H1 (cell line): ENCODE data around the gene ACOX1. TPM values are rescaled to one million over a fixed set of nuclear protein-coding genes. Genes with fewer than 3 reads are reported as not detected.

Experiments
- CTCF ChIA-PET: fragments of 300-600 bp; sonication (Branson Sonifier 250); formaldehyde crosslinking; loops from one replicate; lab custom pipeline; 2021; ENCODE audit not compliant: partially characterized antibody; lab: Charles Lee
- POLR2A ChIA-PET: fragments of 300-600 bp; sonication (Branson Sonifier 250); formaldehyde crosslinking; loops from one replicate; lab custom pipeline; 2021; ENCODE audit warnings: inconsistent platforms; ENCODE audit not compliant: partially characterized antibody; lab: Charles Lee
- DNase-seq, 2 experiments: peaks; one replicate each; pipeline versions ENCODE4 v3.0.0 to v3.0.0-alpha.2; 2010 to 2022; ENCODE audit warnings: low spot score in 2 of 2, low read depth in 1 of 2, mixed read lengths in 1 of 2
- FAIRE-seq: peaks from 2 replicates; lab custom pipeline; 2011; peaks lifted over from hg19 to GRCh38; lab: Jason Lieb, UNC
- H2AFZ ChIP-seq: 2 replicates; pipeline ENCODE4 v1.8.1; 2012; ENCODE audit warnings: low read length, inconsistent platforms
- H2AK5ac ChIP-seq: 2 replicates; pipeline ENCODE4 v1.6.1; 2013; ENCODE audit warnings: low read depth, low read length
- H2BK120ac ChIP-seq: replicated peaks from 2 replicates; pipeline ENCODE3; 2013; ENCODE audit warnings: low read depth, low read length, inconsistent platforms
- H2BK12ac ChIP-seq: 2 replicates; pipeline ENCODE4 v1.6.1; 2013; ENCODE audit warnings: low read depth, low read length
- H2BK15ac ChIP-seq: 2 replicates; pipeline ENCODE4 v1.6.1; 2013; ENCODE audit warnings: low read length
- H2BK20ac ChIP-seq: 2 replicates; pipeline ENCODE4 v1.6.1; 2013; ENCODE audit warnings: low read length
- H2BK5ac ChIP-seq: 2 replicates; pipeline ENCODE4 v1.6.1; 2013; ENCODE audit warnings: low read depth, low read length
- H3K14ac ChIP-seq: 2 replicates; pipeline ENCODE4 v1.6.1; 2013; ENCODE audit warnings: inconsistent platforms; ENCODE audit not compliant: insufficient read length
- H3K18ac ChIP-seq: 2 replicates; pipeline ENCODE4 v1.6.1; 2013; ENCODE audit warnings: low read length; ENCODE audit errors: extremely low read depth
- H3K23ac ChIP-seq: 2 replicates; pipeline ENCODE4 v1.6.1; 2013; ENCODE audit warnings: inconsistent platforms; ENCODE audit not compliant: insufficient read length
- H3K23me2 ChIP-seq: 2 replicates; pipeline ENCODE4 v1.6.1; 2013; ENCODE audit warnings: low read depth, low read length
- H3K27ac ChIP-seq: 2 replicates; pipeline ENCODE4 v1.6.1; 2011; ENCODE audit warnings: low read depth, low read length, inconsistent platforms
- H3K27me3 ChIP-seq, 4 experiments: replicated peaks in 1 of 4; 1 replicate in 1 of 4; 2 replicates in 3 of 4; pipeline versions ENCODE4 v1.6.1 to v1.8.1; 2011 to 2013; ENCODE audit warnings: low read length in 3 of 4, mild to moderate bottlenecking in 3 of 4, inconsistent platforms in 2 of 4, mixed read lengths in 2 of 4, moderate library complexity in 1 of 4; ENCODE audit not compliant: control insufficient read depth in 3 of 4, insufficient read depth in 3 of 4; ENCODE audit errors: extremely low read depth in 1 of 4
- H3K36me3 ChIP-seq, 4 experiments: 2 replicates each; pipeline versions ENCODE4 v1.6.1 to v1.8.1; 2011 to 2013; ENCODE audit warnings: mild to moderate bottlenecking in 4 of 4, low read length in 3 of 4, moderate library complexity in 2 of 4, control low read depth in 1 of 4, inconsistent platforms in 1 of 4; ENCODE audit not compliant: insufficient read depth in 4 of 4, control insufficient read depth in 2 of 4
- H3K4ac ChIP-seq: replicated peaks from 2 replicates; pipeline ENCODE3; 2013; ENCODE audit warnings: low read length, low read depth, mixed read lengths, inconsistent platforms; ENCODE audit not compliant: insufficient read length
- H3K4me1 ChIP-seq, 4 experiments: replicated peaks in 1 of 4; 1 replicate in 1 of 4; 2 replicates in 3 of 4; pipeline versions ENCODE4 v1.6.1 to v1.8.1; 2011 to 2013; ENCODE audit warnings: low read length in 3 of 4, inconsistent platforms in 2 of 4, mixed read lengths in 1 of 4; ENCODE audit not compliant: insufficient read depth in 4 of 4, control insufficient read depth in 3 of 4
- H3K4me2 ChIP-seq, 2 experiments: 2 replicates each; pipeline versions ENCODE4 v1.6.1 to v1.8.1; 2011 to 2013; ENCODE audit warnings: low read depth in 2 of 2, low read length in 2 of 2, control low read depth in 1 of 2, inconsistent platforms in 1 of 2, mild to moderate bottlenecking in 1 of 2; ENCODE audit not compliant: insufficient read depth in 1 of 2
- H3K4me3 ChIP-seq, 4 experiments: fragments of 200-600, 300-600 bp in 1 of 4; sonication (generic), shearing (Covaris generic), sonication (Bioruptor Twin) in 1 of 4; 2 replicates each; pipeline versions ENCODE4 v1.5.1 to v1.8.1; 2011 to 2016; ENCODE audit warnings: low read length in 4 of 4, low read depth in 3 of 4, control low read depth in 2 of 4, inconsistent platforms in 2 of 4, mild to moderate bottlenecking in 2 of 4, mixed read lengths in 1 of 4, moderate library complexity in 1 of 4; ENCODE audit not compliant: insufficient read depth in 2 of 4; ENCODE audit errors: extremely low read depth in 1 of 4
- H3K56ac ChIP-seq: replicated peaks from 2 replicates; pipeline ENCODE3; 2013; ENCODE audit warnings: low read depth, mild to moderate bottlenecking, mixed read lengths, low read length, inconsistent platforms; ENCODE audit not compliant: insufficient read length
- H3K79me1 ChIP-seq: 2 replicates; pipeline ENCODE4 v1.6.1; 2013; ENCODE audit warnings: low read depth, low read length, control low read depth
- H3K79me2 ChIP-seq, 2 experiments: 2 replicates each; pipeline versions ENCODE4 v1.6.1 to v1.8.1; 2012 to 2013; ENCODE audit warnings: low read length in 2 of 2, mild to moderate bottlenecking in 2 of 2, inconsistent platforms in 1 of 2; ENCODE audit not compliant: insufficient read depth in 2 of 2, control insufficient read depth in 1 of 2
- H3K9ac ChIP-seq, 4 experiments: replicated peaks in 1 of 4; 1 replicate in 1 of 4; 2 replicates in 3 of 4; pipeline versions ENCODE4 v1.6.1 to v1.8.1; 2011 to 2013; ENCODE audit warnings: low read depth in 3 of 4, low read length in 3 of 4, control low read depth in 2 of 4, mild to moderate bottlenecking in 2 of 4, moderate library complexity in 2 of 4, inconsistent platforms in 1 of 4; ENCODE audit errors: extremely low read depth in 1 of 4
- H3K9me3 ChIP-seq, 2 experiments: 2 replicates each; pipeline versions ENCODE4 v1.6.1 to v1.8.1; 2012 to 2013; ENCODE audit warnings: mild to moderate bottlenecking in 2 of 2, moderate library complexity in 2 of 2, control low read depth in 1 of 2, inconsistent platforms in 1 of 2, low read depth in 1 of 2, low read length in 1 of 2, mixed read lengths in 1 of 2; ENCODE audit not compliant: insufficient read depth in 2 of 2
- H4K20me1 ChIP-seq, 2 experiments: replicated peaks in 1 of 2; 2 replicates each; pipeline versions ENCODE3 to v1.8.1; 2011 to 2013; ENCODE audit warnings: inconsistent platforms in 2 of 2, low read length in 2 of 2, mild to moderate bottlenecking in 1 of 2; ENCODE audit not compliant: insufficient read depth in 2 of 2, control insufficient read depth in 1 of 2
- H4K5ac ChIP-seq: 2 replicates; pipeline ENCODE4 v1.6.1; 2013; ENCODE audit warnings: low read length, low read depth, mixed read lengths, inconsistent platforms; ENCODE audit not compliant: insufficient read length
- H4K8ac ChIP-seq: 2 replicates; pipeline ENCODE4 v1.8.0; 2013; ENCODE audit warnings: mild to moderate bottlenecking, moderate library complexity, low read length, inconsistent platforms; ENCODE audit not compliant: insufficient read depth; ENCODE audit errors: extremely low read depth
- H4K91ac ChIP-seq: replicated peaks from 2 replicates; pipeline ENCODE3; 2013; ENCODE audit warnings: low read length, mixed read lengths, inconsistent platforms; ENCODE audit not compliant: insufficient read length
- CTBP2 ChIP-seq: IDR thresholded peaks from 2 replicates; pipeline ENCODE4 v1.7.0; 2011; ENCODE audit warnings: borderline replicate concordance, mild to moderate bottlenecking, moderate library complexity, mixed read lengths, low read length; ENCODE audit not compliant: insufficient read depth, insufficient read length
- EGR1 ChIP-seq: IDR thresholded peaks from 2 replicates; pipeline ENCODE4 v1.6.1; 2011; ENCODE audit warnings: low read depth, low read length, borderline replicate concordance
- GABPA ChIP-seq: IDR thresholded peaks from 2 replicates; pipeline ENCODE4 v1.6.1; 2011; ENCODE audit warnings: mild to moderate bottlenecking, low read length, moderate library complexity, borderline replicate concordance; ENCODE audit not compliant: insufficient read depth
- NRF1 ChIP-seq: IDR thresholded peaks from 2 replicates; pipeline ENCODE4 v1.6.1; 2011; ENCODE audit warnings: mild to moderate bottlenecking, low read depth, low read length, improper control_type of control experiment
- PHF8 ChIP-seq: fragments of 200-600 bp; sonication (generic); conservative IDR thresholded peaks from 2 replicates; pipeline ENCODE4 v1.7.1; 2012; ENCODE audit warnings: low read depth, mild to moderate bottlenecking, inconsistent platforms, low read length, moderate library complexity
- POU5F1 ChIP-seq: IDR thresholded peaks from 2 replicates; pipeline ENCODE4 v1.6.1; 2011; ENCODE audit warnings: low read depth, mild to moderate bottlenecking, low read length, moderate library complexity
- SAP30 ChIP-seq: fragments of 300-600 bp; sonication (generic); IDR thresholded peaks from 2 replicates; pipeline ENCODE4 v1.7.1; 2012; ENCODE audit warnings: low read length, moderate library complexity, mild to moderate bottlenecking, inconsistent platforms; ENCODE audit not compliant: insufficient read depth, insufficient replicate concordance
- SIRT6 ChIP-seq: IDR thresholded peaks from one replicate; pipeline ENCODE4 v1.7.1; 2012; ENCODE audit warnings: low read length, inconsistent platforms
- SIX5 ChIP-seq: IDR thresholded peaks from 2 replicates; pipeline ENCODE4 v1.6.1; 2011; ENCODE audit warnings: mild to moderate bottlenecking, low read depth, low read length
- TAF1 ChIP-seq: IDR thresholded peaks from 2 replicates; pipeline ENCODE4 v1.6.1; 2011; ENCODE audit warnings: mild to moderate bottlenecking, low read depth, low read length
- TBP ChIP-seq: IDR thresholded peaks from 2 replicates; pipeline ENCODE4 v1.6.1; 2011; ENCODE audit warnings: low read depth, low read length, improper control_type of control experiment
- TEAD4 ChIP-seq: IDR thresholded peaks from 2 replicates; pipeline ENCODE4 v1.6.1; 2012; ENCODE audit warnings: low read depth, low read length, inconsistent platforms, mixed read lengths
- WGBS, 2 experiments: shearing (Covaris generic) in 1 of 2; methylation state at CpG; one replicate each; pipeline versions ENCODE4 v1.1.6 to v1.1.7; 2013 to 2015; ENCODE audit warnings: low lambda C conversion rate in 2 of 2, mixed read lengths in 2 of 2, inconsistent platforms in 1 of 2, low coverage in 1 of 2, missing lambda C conversion rate in 1 of 2; ENCODE audit not compliant: insufficient replicate concordance in 2 of 2, insufficient coverage in 1 of 2, insufficient read length in 1 of 2; ENCODE audit errors: extremely low coverage in 1 of 2, missing lambda C conversion rate in 1 of 2; 5-methylcytosine and 5-hydroxymethylcytosine counted together
- polyA plus RNA-seq, 7 experiments: library from polyadenylated mRNA; depleted of rRNA in 3 of 7; stranded (reverse) in 5 of 7; unstranded in 2 of 7; fragments of >200 nt in 5 of 7; fragments of 200-250 nt in 2 of 7; gene quantifications; 1 replicate in 5 of 7; 2 replicates in 1 of 7; 4 replicates in 1 of 7; pipeline versions ENCODE4 v1.2.1 to v1.2.3, GENCODE V29; 2011 to 2013; ENCODE audit warnings: missing spikeins in 2 of 7, mixed read lengths in 2 of 7
- total RNA-seq: library from RNA; stranded (reverse); fragmentation: NEBNext Ultra II Directional; extraction: Animal tissue kit (Norgen Biotek cat#: 25700); gene quantifications from 2 replicates; pipeline ENCODE4 v1.2.1, GENCODE V29; 2021

Gene ACOX1
- total and polyA plus RNA-seq, 2 of the 8 experiments (the other 6 are each of a cell fraction or from before 2014, with no cell fraction given) = 10.5 to 30.4 TPM

GRCh38 chr17:75899767-75900468 is 79.0 kb downstream of the ACOX1 start:
- ChIA-PET POLR2A (interaction anchor here (0.9 to 7.4 kb wide), 7 partner anchors 10 to 380 kb away, joined by 3 to 40 read pairs (median 3); no protein-coding TSS in a partner anchor), CTCF (interaction anchor here (0.6 to 51.3 kb wide), 7 partner anchors 10 to 1044 kb away, joined by 3 to 885 read pairs (median 5); partner anchors contain the start of gene CDK3)
- Histone ChIP-seq H2BK12ac (no peak overlapping the region), H2AFZ (no peak overlapping the region), H3K23ac (no peak overlapping the region), H2AK5ac (no peak overlapping the region), H3K36me3 (peaks cover 5 to 35% (median 23%) of the 10 kb centered on the region in 4 experiments; a peak in 7 of 8 replicates), H3K56ac (no peak overlapping the region), H4K20me1 (peaks cover 2 to 5% of the 10 kb centered on the region in 2 experiments), H3K23me2 (peaks cover 11% of the 10 kb centered on the region), H2BK120ac (no peak overlapping the region), H3K27ac (no peak overlapping the region), H3K79me2 (peaks cover 0 to 24% of the 10 kb centered on the region in 2 experiments; a peak in 2 of 4 replicates), H3K79me1 (peaks cover 3% of the 10 kb centered on the region; the same call in 1 of the 2 replicates), H4K5ac (no peak overlapping the region), H2BK15ac (no peak overlapping the region), H3K4me1 (peaks cover 3 to 16% (median 10%) of the 10 kb centered on the region in 4 experiments), H3K14ac (no peak overlapping the region), H3K4me3 (no peak overlapping the region), H3K27me3 (no peaks in the 10 kb centered on the region), H3K9me3 (no peaks in the 10 kb centered on the region), H3K18ac (no peak overlapping the region), H2BK5ac (no peak overlapping the region), H3K9ac (no peak overlapping the region), H3K4me2 (no peak overlapping the region), H4K8ac (no peak overlapping the region), H2BK20ac (no peak overlapping the region), H4K91ac (no peak overlapping the region), H3K4ac (no peak overlapping the region)
- FAIRE-seq (no peak), DNase-seq (no peak)
- WGBS, 2 experiments = 91% methylated on average over 21 of the region's 23 CpGs; no CpG with 5 or more reads in 1 of the 2 experiments
- TF ChIP-seq EGR1 (no peak), TBP (no peak), TEAD4 (no peak), PHF8 (no peak), SIRT6 (no peak), NRF1 (no peak), CTBP2 (no peak), GABPA (no peak), POU5F1 (no peak), SAP30 (no peak), TAF1 (no peak), SIX5 (no peak)
